Nephron progenitor cell (in vitro differentiated cells): Measurements from ENCODE around the gene FAM110C.
"Not testable (repeated sequence)": the region's sequence is repeated elsewhere in the genome, so short reads cannot be mapped to it uniquely, and the experiment has no call there.

Experiments used
- DNase-seq: peaks from one replicate; pipeline ENCODE4 v3.0.0; 2021
- H3K27ac Mint-ChIP-seq: 2 replicates; pipeline ENCODE4 v1.8.0; 2021; ENCODE audit warnings: mild to moderate bottlenecking, moderate library complexity, mixed read lengths
- H3K27me3 Mint-ChIP-seq: 2 replicates; pipeline ENCODE4 v1.8.0; 2021; ENCODE audit warnings: mild to moderate bottlenecking, low read depth, mixed read lengths; ENCODE audit not compliant: poor library complexity
- H3K36me3 Mint-ChIP-seq: 2 replicates; pipeline ENCODE4 v1.8.0; 2021; ENCODE audit warnings: low read depth, mixed read lengths
- H3K4me1 Mint-ChIP-seq: 2 replicates; pipeline ENCODE4 v1.8.0; 2021; ENCODE audit warnings: mixed read lengths
- H3K4me3 Mint-ChIP-seq: 2 replicates; pipeline ENCODE4 v1.8.0; 2021; ENCODE audit warnings: mild to moderate bottlenecking, moderate library complexity, mixed read lengths
- H3K9me3 Mint-ChIP-seq: 2 replicates; pipeline ENCODE4 v1.8.0; 2021; ENCODE audit warnings: mild to moderate bottlenecking, moderate library complexity, mixed read lengths
- CTCF ChIP-seq: fragments of 200-600 bp; sonication (generic); IDR thresholded peaks from 2 replicates; pipeline ENCODE4 v1.5.0; 2021; ENCODE audit warnings: antibody characterized with exemption

FAM110C gene

GRCh38 chr2:19505-19904, 26.8 kb downstream of the FAM110C start:
- no peak for TF ChIP-seq CTCF
- Mint-ChIP-seq H3K27ac (no peak overlapping the region), H3K27me3 (peaks cover 32% of the 10 kb centered on the region), H3K4me3 (no peak overlapping the region), H3K4me1 (peaks cover 6% of the 10 kb centered on the region), H3K9me3 (no peaks in the 10 kb centered on the region), H3K36me3 (no peaks in the 10 kb centered on the region)
- DNase-seq = no peak

GRCh38 chr2:18402-19271, 27.7 kb downstream of the FAM110C start:
- DNase-seq = no peak
- Mint-ChIP-seq H3K4me3 (no peak overlapping the region), H3K27ac (no peak overlapping the region), H3K27me3 (peaks cover 30% of the 10 kb centered on the region), H3K36me3 (no peaks in the 10 kb centered on the region), H3K4me1 (peaks cover 6% of the 10 kb centered on the region), H3K9me3 (no peaks in the 10 kb centered on the region)
- peak; percentile 52 for TF ChIP-seq CTCF

DNA sequence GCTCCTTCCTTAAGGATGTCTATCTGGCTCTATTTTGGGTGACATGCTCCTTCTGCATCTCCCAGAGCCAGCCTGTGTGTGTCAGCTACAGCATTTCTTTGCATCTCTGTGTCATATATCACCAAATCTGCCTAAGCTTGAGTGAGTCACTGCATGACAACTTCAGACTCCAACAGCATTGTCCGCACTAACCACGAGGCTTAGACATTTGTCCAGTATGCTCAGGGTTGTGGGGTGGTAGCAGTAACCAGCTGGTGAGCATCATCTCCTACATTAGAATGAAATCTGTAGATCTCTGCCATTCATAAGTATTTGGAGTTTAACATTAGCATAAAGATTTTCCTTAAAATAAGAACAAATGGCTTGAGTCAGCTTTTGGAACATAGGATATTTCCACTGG, 30.4 kb downstream of the FAM110C start:
- Mint-ChIP-seq H3K27me3 (peaks cover 29% of the 10 kb centered on the region), H3K9me3 (peaks cover 11% of the 10 kb centered on the region)
- not testable (repeated sequence) for H3K27ac Mint-ChIP-seq, H3K36me3 Mint-ChIP-seq, DNase-seq, H3K4me3 Mint-ChIP-seq, H3K4me1 Mint-ChIP-seq

DNA sequence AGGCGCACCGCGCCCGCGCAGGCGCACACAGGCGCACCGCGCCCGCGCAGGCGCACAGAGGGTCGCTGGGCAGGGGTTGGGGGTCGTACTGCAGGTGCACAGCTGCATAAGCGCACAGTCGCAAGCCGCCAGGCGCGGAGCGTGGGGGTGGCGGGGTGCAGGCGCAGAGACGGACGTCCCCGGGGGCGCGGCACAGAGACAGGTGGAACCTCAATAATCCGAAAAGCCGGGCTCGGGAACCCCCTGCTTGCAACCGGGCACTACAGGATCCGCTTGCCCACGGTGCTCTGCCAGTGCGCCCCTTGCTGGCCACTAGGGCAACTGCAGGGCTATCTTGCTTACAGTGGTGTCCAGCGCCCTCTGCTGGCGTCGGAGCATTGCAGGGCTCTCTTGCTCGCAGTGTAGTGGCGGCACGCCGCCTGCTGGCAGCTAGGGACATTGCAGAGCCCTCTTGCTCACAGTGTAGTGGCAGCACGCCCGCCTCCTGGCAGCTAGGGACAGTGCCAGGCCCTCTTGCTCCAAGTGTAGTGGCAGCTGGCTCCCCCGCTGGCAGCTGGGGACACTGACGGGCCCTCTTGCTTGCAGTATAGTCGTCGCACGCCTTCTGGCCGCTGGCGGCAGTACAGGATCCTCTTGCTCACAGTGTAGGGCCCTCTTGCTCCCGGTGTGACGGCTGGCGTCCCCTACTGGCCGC, 34.9 kb downstream of the FAM110C start:
- Mint-ChIP-seq H3K4me3 (peak overlapping the region; percentile 70), H3K4me1 (no peaks in the 10 kb centered on the region)
- DNase-seq = peak; percentile 93

DNA sequence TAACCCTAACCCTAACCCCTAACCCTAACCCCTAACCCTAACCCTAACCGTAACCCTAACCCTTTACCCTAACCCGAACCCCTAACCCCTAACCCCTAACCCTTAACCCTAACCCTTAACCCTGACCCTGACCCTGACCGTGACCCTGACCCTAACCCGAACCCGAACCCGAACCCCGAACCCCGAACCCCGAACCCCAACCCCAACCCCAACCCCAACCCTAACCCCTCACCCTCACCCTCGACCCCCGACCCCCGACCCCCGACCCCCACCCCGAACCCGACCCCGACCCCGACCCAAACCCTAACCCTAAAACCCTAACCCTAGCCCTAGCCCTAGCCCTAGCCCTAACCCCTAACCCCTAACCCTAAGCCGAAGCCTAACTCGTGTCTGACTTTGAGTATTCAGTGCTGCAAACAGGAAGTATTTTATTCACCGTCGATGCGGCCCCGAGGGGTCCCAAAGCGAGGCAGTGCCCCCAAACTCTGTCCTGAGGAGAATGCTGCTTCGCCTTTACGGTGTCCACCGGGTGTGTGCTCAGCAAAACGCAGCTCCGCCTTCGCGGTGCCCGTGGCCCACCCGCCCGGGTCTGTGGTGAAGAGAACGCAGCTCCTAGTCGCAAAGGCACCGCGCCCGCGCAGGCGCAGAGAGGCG, 36.0 kb downstream of the FAM110C start:
- Mint-ChIP-seq H3K9me3 (peaks cover 14% of the 10 kb centered on the region), H3K27ac (no peak overlapping the region), H3K4me1 (no peaks in the 10 kb centered on the region), H3K4me3 (peak overlapping the region; percentile 70), H3K27me3 (peaks cover 12% of the 10 kb centered on the region), H3K36me3 (no peaks in the 10 kb centered on the region)
- TF ChIP-seq CTCF = no peak
- peak; percentile 29 for DNase-seq

More for the DNA sequence above, 34.9 kb downstream of the FAM110C start:
- H3K36me3 Mint-ChIP-seq = no peaks in the 10 kb centered on the region
- peaks cover 14% of the 10 kb centered on the region for H3K9me3 Mint-ChIP-seq
- H3K27ac Mint-ChIP-seq = no peak overlapping the region
- peaks cover 15% of the 10 kb centered on the region for H3K27me3 Mint-ChIP-seq
- peak; percentile 99 for TF ChIP-seq CTCF
